Retina (tissue), 1 donor: ENCODE data around the gene PRRT1.
"Not testable (repeated sequence)": the region's sequence is repeated elsewhere in the genome, so short reads cannot be mapped to it uniquely, and the experiment has no call there.

ENCODE experiments used
- DNase-seq: peaks from one replicate; pipeline ENCODE4 v3.0.0-alpha.2; 2016

Gene PRRT1

GRCh38 chr6:32117461-32117860 lies 34.3 kb downstream of the PRRT1 start:
- no peak for DNase-seq

GRCh38 chr6:32116674-32117073 lies 35.1 kb downstream of the PRRT1 start:
- no peak for DNase-seq

GRCh38 chr6:32115623-32116022 lies 36.1 kb downstream of the PRRT1 start:
- no peak for DNase-seq

- no peak for DNase-seq
Measured at GRCh38 chr6:32114796-32115195, 36.9 kb downstream of the PRRT1 start.

GRCh38 chr6:32113386-32114352 lies 38.1 kb downstream of the PRRT1 start:
- DNase-seq = no peak

GRCh38 chr6:32112431-32112980 lies 39.2 kb downstream of the PRRT1 start:
- DNase-seq = no peak

- no peak for DNase-seq
Measured at GRCh38 chr6:32111424-32112066, 40.2 kb downstream of the PRRT1 start.

GRCh38 chr6:32110632-32111031 lies 41.1 kb downstream of the PRRT1 start:
- DNase-seq = no peak

- no peak for DNase-seq
Measured at GRCh38 chr6:32109765-32110160, 42.0 kb downstream of the PRRT1 start.

GRCh38 chr6:32109114-32109764 lies 42.5 kb downstream of the PRRT1 start, which contains the start of gene TNXB:
Gene TNXB, minus strand, starts transcription at chr6:32109338. Its CDS starts 11,140 bp downstream, at chr6:32098198.
- no peak for DNase-seq

- peak; percentile 23 for DNase-seq
Measured at GRCh38 chr6:32108727-32109113, 43.0 kb downstream of the PRRT1 start.

- no peak for DNase-seq
Measured at GRCh38 chr6:32108094-32108627, 43.6 kb downstream of the PRRT1 start.

- no peak for DNase-seq
Measured at GRCh38 chr6:32107406-32107805, 44.3 kb downstream of the PRRT1 start.

GRCh38 chr6:32105433-32105832 lies 46.3 kb downstream of the PRRT1 start:
- no peak for DNase-seq

- DNase-seq = no peak
Measured at GRCh38 chr6:32102255-32102654, 49.5 kb downstream of the PRRT1 start.

- DNase-seq = not testable (repeated sequence)
Measured at GRCh38 chr6:32100251-32100650, 51.5 kb downstream of the PRRT1 start.
